GM21786 (cell line): Measurements from ENCODE around the gene SRSF9.

Experiments used
- ATAC-seq: cut with Tn5 transposase; IDR thresholded peaks from one replicate; pipeline ENCODE4 v1.9.1; 2021; ENCODE audit not compliant: unreplicated experiment

SRSF9 gene

GRCh38 chr12:120413901-120414695, 55.5 kb downstream of the SRSF9 start:
- no peak for ATAC-seq

DNA sequence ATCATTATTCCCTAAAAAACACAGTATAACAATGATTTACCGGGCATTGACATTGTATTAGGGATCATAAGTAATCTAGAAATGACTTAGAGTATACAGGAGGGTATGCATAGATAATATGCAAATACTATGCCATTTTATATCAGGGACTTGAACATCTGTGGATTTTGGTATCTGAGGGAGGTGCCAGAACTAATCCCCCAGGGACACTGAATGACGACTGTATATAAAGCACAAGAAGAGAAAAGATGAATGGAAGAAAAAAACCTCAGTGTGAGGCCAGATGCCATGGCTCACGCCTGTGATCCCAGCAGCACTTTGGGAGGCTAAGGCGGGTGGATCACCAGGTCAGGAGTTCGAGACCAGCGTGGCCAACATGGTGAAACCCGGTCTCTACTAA, 57.1 kb downstream of the SRSF9 start:
- no peak for ATAC-seq
